ENCODE results near the gene VIL1. TPM values are rescaled to one million over a fixed set of nuclear protein-coding genes. Genes with fewer than 3 reads are reported as not detected.
A peak's percentile ranks its signal among the peaks of the same experiment; 100 is the strongest.

VIL1 gene
- total RNA-seq, 4 donors from 2014 or later = 189 to 1,274 (median 741) TPM

DNA sequence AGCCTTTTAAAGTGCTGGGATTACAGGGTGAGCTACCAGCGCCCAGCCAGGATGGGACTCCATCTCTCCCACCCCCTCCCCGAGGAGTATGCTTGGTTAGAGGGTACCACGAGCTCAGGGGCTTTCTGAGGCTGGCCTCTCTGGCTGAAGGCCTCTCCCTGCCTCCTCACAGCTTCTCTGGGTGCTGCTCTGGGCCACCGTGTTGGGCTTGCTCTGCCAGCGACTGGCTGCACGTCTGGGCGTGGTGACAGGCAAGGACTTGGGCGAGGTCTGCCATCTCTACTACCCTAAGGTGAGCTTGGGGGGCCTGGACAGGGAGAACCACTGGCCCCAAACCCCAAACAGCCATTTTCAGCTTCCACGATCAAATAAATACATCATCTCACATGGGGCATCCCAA, 33.9 kb upstream of the VIL1 start:
- no peak for DNase-seq
- TF ChIP-seq, protein P1, sequence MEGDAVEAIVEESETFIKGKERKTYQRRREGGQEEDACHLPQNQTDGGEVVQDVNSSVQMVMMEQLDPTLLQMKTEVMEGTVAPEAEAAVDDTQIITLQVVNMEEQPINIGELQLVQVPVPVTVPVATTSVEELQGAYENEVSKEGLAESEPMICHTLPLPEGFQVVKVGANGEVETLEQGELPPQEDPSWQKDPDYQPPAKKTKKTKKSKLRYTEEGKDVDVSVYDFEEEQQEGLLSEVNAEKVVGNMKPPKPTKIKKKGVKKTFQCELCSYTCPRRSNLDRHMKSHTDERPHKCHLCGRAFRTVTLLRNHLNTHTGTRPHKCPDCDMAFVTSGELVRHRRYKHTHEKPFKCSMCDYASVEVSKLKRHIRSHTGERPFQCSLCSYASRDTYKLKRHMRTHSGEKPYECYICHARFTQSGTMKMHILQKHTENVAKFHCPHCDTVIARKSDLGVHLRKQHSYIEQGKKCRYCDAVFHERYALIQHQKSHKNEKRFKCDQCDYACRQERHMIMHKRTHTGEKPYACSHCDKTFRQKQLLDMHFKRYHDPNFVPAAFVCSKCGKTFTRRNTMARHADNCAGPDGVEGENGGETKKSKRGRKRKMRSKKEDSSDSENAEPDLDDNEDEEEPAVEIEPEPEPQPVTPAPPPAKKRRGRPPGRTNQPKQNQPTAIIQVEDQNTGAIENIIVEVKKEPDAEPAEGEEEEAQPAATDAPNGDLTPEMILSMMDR (IDR thresholded peaks at IDR 0.05) = no peak
- TF ChIP-seq POLR2A (IDR thresholded peaks at IDR 0.05) = no peak
- Histone ChIP-seq H3K36me3 (no peaks in the 10 kb centered on the region), H3K4me1 (peaks cover 0 to 9% (median 0%) of the 10 kb centered on the region in 4 donors), H3K9me3 (no peaks in the 10 kb centered on the region), H3K4me3 (no peak overlapping the region), H3K27ac (no peak overlapping the region), H3K27me3 (no peaks in the 10 kb centered on the region)

DNA sequence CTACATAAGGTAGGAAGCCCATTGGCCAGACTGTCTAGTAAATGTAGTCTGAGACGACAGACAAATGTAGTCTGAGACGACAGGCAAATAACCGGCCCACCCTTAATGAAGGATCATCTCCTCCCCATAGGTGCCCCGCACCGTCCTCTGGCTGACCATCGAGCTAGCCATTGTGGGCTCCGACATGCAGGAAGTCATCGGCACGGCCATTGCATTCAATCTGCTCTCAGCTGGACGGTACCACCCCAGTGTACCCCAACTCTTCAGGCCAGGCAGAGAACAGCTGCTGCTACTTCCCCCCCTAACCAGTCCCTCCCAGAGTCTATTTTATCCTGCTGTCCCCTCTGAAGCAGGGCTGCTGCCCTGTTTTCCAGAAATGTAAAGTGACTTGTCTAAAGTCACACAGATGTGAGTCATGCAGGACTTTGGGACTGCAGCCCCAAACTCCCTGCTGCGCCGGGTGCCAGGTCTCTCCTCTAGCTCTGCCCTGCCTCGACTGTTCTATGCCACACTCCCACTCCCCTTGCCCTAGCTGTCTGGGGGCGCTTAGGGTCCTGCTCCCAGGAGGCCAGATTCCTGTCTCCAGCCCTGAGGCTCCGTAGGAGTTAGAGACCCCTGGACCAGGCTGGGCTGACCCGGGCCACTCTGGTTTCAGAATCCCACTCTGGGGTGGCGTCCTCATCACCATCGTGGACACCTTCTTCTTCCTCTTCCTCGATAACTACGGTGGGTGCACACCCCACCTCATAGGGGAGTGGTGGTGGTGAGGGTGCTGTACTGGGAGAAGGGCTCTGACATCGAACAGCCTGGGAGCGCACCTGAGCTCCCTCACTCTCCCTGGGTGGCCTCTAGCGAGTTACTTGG, 32.2 kb upstream of the VIL1 start:
- H3K4me1 ChIP-seq = peaks cover 0 to 9% (median 0%) of the 10 kb centered on the region in 4 donors
- peak in 2 of 3 donors; percentile 46 to 53 for DNase-seq
- H3K27ac ChIP-seq = peak overlapping the region in 3 of 4 donors; percentile 15 to 78 (median 60)
- H3K4me3 ChIP-seq = peak overlapping the region in 1 of 4 donors; percentile 7
- H3K27me3 ChIP-seq = no peaks in the 10 kb centered on the region
- TF ChIP-seq, protein P1 (IDR thresholded peaks at IDR 0.05) = no peak
- TF ChIP-seq POLR2A (IDR thresholded peaks at IDR 0.05) = no peak
- H3K9me3 ChIP-seq = no peaks in the 10 kb centered on the region
- no peaks in the 10 kb centered on the region for H3K36me3 ChIP-seq

DNA sequence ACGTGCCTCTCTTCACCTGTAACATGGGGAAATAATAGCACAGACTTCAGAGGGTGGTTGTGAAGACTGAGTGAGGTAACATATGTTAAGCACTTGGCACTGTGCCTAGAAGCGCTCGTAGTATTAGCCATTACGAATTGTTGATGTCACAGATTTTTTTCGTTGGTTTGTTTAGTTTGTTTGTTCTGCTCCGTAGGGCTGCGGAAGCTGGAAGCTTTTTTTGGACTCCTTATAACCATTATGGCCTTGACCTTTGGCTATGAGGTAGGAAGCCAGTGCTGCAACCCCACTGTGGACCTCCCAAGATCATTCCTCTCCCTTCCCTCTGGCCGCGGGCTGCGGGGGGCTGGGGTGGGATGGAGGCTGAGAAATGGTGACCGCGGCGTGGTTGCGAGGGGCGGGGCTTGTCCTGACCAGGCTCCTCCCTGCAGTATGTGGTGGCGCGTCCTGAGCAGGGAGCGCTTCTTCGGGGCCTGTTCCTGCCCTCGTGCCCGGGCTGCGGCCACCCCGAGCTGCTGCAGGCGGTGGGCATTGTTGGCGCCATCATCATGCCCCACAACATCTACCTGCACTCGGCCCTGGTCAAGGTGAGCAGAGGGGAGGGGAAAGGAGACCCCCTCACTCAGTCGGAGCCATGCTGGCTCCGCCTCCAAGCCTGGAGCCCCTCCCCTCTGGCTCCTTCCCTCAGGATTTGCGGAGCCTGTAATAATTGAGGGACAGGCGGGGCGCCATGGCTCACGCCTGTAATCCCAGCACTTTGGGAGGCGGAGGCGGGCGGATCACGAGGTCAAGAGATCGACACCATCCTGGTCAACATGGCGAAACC, 31.3 kb upstream of the VIL1 start:
- peaks cover 0 to 9% (median 0%) of the 10 kb centered on the region in 4 donors for H3K4me1 ChIP-seq
- H3K27ac ChIP-seq = peak overlapping the region in 3 of 4 donors; percentile 15 to 78 (median 60)
- no peaks in the 10 kb centered on the region for H3K36me3 ChIP-seq
- no peaks in the 10 kb centered on the region for H3K9me3 ChIP-seq
- H3K4me3 ChIP-seq = peak overlapping the region; percentile 7 to 51 (median 32)
- TF ChIP-seq, protein P1 (IDR thresholded peaks at IDR 0.05) = no peak
- no peak for TF ChIP-seq POLR2A (IDR thresholded peaks at IDR 0.05)
- peak in 2 of 3 donors; percentile 73 to 81 for DNase-seq
- H3K27me3 ChIP-seq = no peaks in the 10 kb centered on the region

DNA sequence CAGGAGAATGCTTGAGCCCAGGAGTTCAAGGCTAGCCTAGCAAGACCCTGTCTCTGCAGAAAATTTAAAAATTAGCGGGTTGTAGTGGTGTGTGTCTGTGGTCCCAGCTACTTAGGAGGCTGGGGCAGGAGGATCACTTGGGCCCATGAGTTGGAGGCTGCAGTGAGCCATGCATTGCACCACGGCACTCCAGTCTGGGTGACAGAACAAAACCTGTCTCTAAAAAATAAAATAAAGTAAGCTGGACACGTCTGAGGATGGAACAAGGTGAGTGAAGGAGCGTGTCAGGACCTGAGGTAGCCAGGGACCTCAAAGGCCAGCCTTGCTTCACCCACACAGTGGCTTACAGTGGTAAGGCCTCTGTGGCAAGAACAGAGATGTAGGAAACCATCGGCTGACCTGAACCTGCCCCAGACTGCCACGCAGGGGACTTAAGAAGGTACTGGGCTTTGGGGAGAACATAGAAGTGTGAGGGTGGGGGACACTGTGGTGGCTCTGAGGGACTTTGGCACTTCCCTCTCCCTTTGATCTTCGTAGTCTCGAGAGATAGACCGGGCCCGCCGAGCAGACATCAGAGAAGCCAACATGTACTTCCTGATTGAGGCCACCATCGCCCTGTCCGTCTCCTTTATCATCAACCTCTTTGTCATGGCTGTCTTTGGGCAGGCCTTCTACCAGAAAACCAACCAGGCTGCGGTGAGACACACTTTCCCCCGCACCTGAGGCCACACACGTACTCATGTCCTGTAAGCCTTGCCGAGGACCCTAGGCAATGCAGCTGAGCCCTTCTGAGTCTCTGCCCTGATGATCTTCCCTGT, 29.4 kb upstream of the VIL1 start:
- H3K4me1 ChIP-seq = peaks cover 0 to 9% (median 0%) of the 10 kb centered on the region in 4 donors
- no peak overlapping the region for H3K27ac ChIP-seq
- DNase-seq = no peak
- no peaks in the 10 kb centered on the region for H3K27me3 ChIP-seq
- TF ChIP-seq, protein P1 (IDR thresholded peaks at IDR 0.05) = no peak
- H3K4me3 ChIP-seq = no peak overlapping the region
- no peaks in the 10 kb centered on the region for H3K9me3 ChIP-seq
- H3K36me3 ChIP-seq = no peaks in the 10 kb centered on the region

DNA sequence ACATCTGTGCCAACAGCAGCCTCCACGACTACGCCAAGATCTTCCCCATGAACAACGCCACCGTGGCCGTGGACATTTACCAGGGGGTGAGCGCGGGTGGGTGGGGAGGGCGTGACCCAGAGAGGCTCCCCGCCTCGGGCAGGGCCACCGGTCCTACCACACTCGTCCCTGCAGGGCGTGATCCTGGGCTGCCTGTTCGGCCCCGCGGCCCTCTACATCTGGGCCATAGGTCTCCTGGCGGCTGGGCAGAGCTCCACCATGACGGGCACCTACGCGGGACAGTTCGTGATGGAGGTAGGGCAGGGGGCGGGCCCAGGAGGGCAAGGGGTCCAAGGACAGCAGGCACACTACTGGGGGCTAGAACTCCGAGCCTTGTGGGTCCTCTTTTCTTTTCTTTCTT, 27.7 kb upstream of the VIL1 start:
- Histone ChIP-seq H3K27ac (no peak overlapping the region), H3K36me3 (no peaks in the 10 kb centered on the region), H3K4me1 (peaks cover 0 to 14% (median 4%) of the 10 kb centered on the region in 4 donors), H3K9me3 (no peaks in the 10 kb centered on the region), H3K27me3 (no peaks in the 10 kb centered on the region), H3K4me3 (no peak overlapping the region)
- TF ChIP-seq, protein P1 (IDR thresholded peaks at IDR 0.05) = no peak
- no peak for TF ChIP-seq POLR2A (IDR thresholded peaks at IDR 0.05)
- DNase-seq = no peak
